Panc1 (cell line): ENCODE data around the gene HEXD.

ENCODE experiments used
- POLR2AphosphoS5 ChIP-seq: IDR thresholded peaks from 2 replicates; pipeline ENCODE4 v1.6.1; 2012; ENCODE audit warnings: mild to moderate bottlenecking, low read depth, low read length, moderate library complexity
- SIN3A ChIP-seq: IDR thresholded peaks from 2 replicates; pipeline ENCODE4 v1.6.1; 2012; ENCODE audit warnings: low read depth, mild to moderate bottlenecking, low read length, moderate library complexity, borderline replicate concordance; ENCODE audit not compliant: insufficient read depth
- TCF7L2 ChIP-seq: IDR thresholded peaks from 2 replicates; pipeline ENCODE4 v1.6.1; 2011; ENCODE audit warnings: mild to moderate bottlenecking, low read depth, low read length, inconsistent platforms
- TF ChIP-seq, protein P1 (sequence below): fragments of 450-650 bp; IDR thresholded peaks from 2 replicates; pipeline ENCODE4 v1.5.1; 2017; ENCODE audit warnings: mild to moderate bottlenecking
- TF ChIP-seq, protein P2 (sequence below), 2 experiments: IDR thresholded peaks; 2 replicates each; pipeline ENCODE4 v1.6.1; 2011 to 2012; ENCODE audit warnings: low read depth in 2 of 2, control low read depth in 1 of 2, low read length in 1 of 2, mild to moderate bottlenecking in 1 of 2, moderate library complexity in 1 of 2; ENCODE audit not compliant: insufficient read depth in 1 of 2

- TF ChIP-seq, protein P1, sequence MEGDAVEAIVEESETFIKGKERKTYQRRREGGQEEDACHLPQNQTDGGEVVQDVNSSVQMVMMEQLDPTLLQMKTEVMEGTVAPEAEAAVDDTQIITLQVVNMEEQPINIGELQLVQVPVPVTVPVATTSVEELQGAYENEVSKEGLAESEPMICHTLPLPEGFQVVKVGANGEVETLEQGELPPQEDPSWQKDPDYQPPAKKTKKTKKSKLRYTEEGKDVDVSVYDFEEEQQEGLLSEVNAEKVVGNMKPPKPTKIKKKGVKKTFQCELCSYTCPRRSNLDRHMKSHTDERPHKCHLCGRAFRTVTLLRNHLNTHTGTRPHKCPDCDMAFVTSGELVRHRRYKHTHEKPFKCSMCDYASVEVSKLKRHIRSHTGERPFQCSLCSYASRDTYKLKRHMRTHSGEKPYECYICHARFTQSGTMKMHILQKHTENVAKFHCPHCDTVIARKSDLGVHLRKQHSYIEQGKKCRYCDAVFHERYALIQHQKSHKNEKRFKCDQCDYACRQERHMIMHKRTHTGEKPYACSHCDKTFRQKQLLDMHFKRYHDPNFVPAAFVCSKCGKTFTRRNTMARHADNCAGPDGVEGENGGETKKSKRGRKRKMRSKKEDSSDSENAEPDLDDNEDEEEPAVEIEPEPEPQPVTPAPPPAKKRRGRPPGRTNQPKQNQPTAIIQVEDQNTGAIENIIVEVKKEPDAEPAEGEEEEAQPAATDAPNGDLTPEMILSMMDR: no peak
- TF ChIP-seq, protein P2, sequence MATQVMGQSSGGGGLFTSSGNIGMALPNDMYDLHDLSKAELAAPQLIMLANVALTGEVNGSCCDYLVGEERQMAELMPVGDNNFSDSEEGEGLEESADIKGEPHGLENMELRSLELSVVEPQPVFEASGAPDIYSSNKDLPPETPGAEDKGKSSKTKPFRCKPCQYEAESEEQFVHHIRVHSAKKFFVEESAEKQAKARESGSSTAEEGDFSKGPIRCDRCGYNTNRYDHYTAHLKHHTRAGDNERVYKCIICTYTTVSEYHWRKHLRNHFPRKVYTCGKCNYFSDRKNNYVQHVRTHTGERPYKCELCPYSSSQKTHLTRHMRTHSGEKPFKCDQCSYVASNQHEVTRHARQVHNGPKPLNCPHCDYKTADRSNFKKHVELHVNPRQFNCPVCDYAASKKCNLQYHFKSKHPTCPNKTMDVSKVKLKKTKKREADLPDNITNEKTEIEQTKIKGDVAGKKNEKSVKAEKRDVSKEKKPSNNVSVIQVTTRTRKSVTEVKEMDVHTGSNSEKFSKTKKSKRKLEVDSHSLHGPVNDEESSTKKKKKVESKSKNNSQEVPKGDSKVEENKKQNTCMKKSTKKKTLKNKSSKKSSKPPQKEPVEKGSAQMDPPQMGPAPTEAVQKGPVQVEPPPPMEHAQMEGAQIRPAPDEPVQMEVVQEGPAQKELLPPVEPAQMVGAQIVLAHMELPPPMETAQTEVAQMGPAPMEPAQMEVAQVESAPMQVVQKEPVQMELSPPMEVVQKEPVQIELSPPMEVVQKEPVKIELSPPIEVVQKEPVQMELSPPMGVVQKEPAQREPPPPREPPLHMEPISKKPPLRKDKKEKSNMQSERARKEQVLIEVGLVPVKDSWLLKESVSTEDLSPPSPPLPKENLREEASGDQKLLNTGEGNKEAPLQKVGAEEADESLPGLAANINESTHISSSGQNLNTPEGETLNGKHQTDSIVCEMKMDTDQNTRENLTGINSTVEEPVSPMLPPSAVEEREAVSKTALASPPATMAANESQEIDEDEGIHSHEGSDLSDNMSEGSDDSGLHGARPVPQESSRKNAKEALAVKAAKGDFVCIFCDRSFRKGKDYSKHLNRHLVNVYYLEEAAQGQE (IDR thresholded peaks at IDR 0.05; ENCODE audit: insufficient read depth in 1 of 2, low read depth in 2 of 2, low read length in 1 of 2): no peak
- TF ChIP-seq TCF7L2: no peak
- no peak for TF ChIP-seq POLR2AphosphoS5
- TF ChIP-seq SIN3A: no peak
These were observed 29.7 kb downstream of the HEXD start for GRCh38 chr17:82447876-82448275.
